ENCODE measurements around the gene ARHGEF5.
"Not testable (repeated sequence)": the region's sequence is repeated elsewhere in the genome, so short reads cannot be mapped to it uniquely, and the experiment has no call there.

DNA sequence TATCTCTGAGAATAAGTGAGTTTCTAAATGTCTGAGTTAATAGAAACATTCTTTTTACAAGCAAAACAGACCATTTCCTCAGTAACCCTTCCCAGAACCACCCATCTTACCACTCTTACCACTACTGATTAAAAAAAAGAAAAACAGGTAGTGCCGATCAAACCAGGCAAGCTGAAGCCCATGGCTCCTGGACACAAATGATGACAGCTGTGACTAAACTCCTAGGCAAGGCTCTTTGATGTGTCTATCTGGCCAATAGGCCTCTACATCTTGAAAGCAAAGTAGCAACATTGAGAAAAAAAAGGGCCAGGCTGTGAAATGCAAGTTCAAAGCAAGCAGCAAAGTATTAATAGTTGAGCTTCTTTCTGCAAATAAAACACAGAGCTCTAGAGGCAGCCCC, 6.6 kb upstream of the ARHGEF5 start:
- not testable (repeated sequence) for TF ChIP-seq ZNF274 (IDR thresholded peaks at IDR 0.05; ENCODE audit: low read depth, low read length); YY1 (IDR thresholded peaks at IDR 0.05; ENCODE audit: insufficient read depth, insufficient read length)
